Fibroblast of lung (primary cell): ENCODE results near the gene RAB28.

ENCODE experiments used
- EZH2 ChIP-seq: IDR thresholded peaks from 2 replicates; pipeline ENCODE4 v1.5.1; 2012; ENCODE audit warnings: low read length, control low read depth, mild to moderate bottlenecking; ENCODE audit errors: missing control alignments
- TF ChIP-seq, protein P1 (sequence below), 2 donors: IDR thresholded peaks in 1 of 2; conservative IDR thresholded peaks in 1 of 2; 1 replicate in 1 of 2; 2 replicates in 1 of 2; pipeline ENCODE4 v1.5.1; 2011 to 2012; ENCODE audit warnings: low read length in 2 of 2, control low read depth in 1 of 2, inconsistent platforms in 1 of 2, low read depth in 1 of 2, mild to moderate bottlenecking in 1 of 2

DNA sequence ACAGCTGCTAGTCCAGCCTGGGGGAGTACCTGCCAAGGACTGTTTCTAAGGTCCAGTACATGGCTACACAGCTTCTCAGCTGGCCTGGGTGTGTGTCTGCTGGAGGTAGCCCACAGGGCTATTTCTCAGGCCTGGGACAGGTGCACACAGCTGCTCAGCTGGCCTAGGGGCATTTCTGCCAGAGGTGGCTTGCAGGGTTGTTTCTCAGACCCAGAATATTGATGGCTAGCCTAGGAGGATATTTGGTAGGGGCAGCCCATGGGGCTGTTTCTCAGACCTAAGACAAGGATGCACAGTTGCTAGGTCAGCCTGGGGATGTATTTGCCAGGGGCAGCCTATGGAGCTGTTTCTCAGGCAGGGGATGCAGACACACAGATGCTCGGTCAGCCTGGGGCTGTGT, 29.4 kb downstream of the RAB28 start:
- TF ChIP-seq, protein P1, sequence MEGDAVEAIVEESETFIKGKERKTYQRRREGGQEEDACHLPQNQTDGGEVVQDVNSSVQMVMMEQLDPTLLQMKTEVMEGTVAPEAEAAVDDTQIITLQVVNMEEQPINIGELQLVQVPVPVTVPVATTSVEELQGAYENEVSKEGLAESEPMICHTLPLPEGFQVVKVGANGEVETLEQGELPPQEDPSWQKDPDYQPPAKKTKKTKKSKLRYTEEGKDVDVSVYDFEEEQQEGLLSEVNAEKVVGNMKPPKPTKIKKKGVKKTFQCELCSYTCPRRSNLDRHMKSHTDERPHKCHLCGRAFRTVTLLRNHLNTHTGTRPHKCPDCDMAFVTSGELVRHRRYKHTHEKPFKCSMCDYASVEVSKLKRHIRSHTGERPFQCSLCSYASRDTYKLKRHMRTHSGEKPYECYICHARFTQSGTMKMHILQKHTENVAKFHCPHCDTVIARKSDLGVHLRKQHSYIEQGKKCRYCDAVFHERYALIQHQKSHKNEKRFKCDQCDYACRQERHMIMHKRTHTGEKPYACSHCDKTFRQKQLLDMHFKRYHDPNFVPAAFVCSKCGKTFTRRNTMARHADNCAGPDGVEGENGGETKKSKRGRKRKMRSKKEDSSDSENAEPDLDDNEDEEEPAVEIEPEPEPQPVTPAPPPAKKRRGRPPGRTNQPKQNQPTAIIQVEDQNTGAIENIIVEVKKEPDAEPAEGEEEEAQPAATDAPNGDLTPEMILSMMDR (conservative IDR thresholded peaks at IDR 0.05 in 1 of 2, IDR thresholded peaks at IDR 0.05 in 1 of 2; ENCODE audit: low read depth in 1 of 2, low read length in 2 of 2), result no peak
- no peak for TF ChIP-seq EZH2
